Astrocyte of the cerebellum (primary cell): ENCODE results near the gene NTM.

Experiments
- DNase-seq: peaks from one replicate; pipeline ENCODE4 v3.0.0-alpha.2; 2011; ENCODE audit warnings: low read depth
- H3K4me3 ChIP-seq: 2 replicates; pipeline ENCODE4 v1.5.1; 2011; ENCODE audit warnings: mild to moderate bottlenecking, low read depth, low read length, moderate library complexity
- CTCF ChIP-seq: IDR thresholded peaks from 2 replicates; pipeline ENCODE4 v1.5.1; 2012; ENCODE audit warnings: low read length, low read depth, moderate library complexity, mild to moderate bottlenecking; ENCODE audit errors: missing control alignments
- in situ Hi-C: cut with HindIII; loops from 2 replicates; pipeline ENCODE4 v1.10.0; 2017; ENCODE audit warnings: low sequenced_read_pairs

Gene NTM

DNA sequence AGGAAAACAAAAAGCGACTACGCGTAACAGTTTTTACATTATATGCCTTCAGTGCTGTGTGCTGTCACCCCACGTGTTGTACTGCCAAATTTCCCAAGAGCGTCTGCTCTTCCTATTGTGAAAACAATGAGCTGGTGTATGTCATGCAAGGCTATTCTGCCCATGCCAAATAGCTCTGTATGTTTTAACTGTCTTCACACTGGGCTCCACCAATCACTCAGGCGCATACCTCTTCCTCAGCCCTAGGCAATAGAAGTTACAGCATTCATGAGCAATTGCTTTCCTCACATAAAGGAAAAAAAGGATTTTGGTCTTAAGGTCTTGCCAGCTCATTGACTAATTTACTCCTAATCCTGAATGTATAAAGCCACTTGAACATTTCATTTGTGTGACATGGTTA is 606.8 kb downstream of the NTM start:
- in situ Hi-C loops, result no loop called here
- DNase-seq, result peak; percentile 19
- H3K4me3 ChIP-seq, result no peak overlapping the region
- TF ChIP-seq CTCF, result no peak

DNA sequence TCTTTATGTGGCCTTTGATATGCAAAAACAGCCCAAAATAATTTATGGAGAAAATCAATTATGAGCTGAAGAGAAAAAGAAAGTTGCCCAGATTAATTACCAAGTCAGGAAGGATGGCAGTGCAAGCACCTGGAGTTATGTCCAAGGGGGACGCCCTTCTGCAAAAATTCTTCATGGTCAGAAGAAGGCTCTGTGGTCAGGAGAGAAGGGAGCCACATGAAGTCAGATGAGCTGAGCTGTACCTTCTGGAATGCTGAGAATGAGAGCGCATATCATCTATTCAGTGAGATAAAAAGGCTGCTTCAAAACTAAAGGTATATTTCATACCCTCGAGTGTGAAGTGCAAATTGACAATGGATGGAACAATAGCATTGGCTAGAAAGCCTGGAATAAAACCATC is 607.4 kb downstream of the NTM start:
- in situ Hi-C loops, result no loop called here
- no peak overlapping the region for H3K4me3 ChIP-seq
- DNase-seq, result peak; percentile 62
- no peak for TF ChIP-seq CTCF

DNA sequence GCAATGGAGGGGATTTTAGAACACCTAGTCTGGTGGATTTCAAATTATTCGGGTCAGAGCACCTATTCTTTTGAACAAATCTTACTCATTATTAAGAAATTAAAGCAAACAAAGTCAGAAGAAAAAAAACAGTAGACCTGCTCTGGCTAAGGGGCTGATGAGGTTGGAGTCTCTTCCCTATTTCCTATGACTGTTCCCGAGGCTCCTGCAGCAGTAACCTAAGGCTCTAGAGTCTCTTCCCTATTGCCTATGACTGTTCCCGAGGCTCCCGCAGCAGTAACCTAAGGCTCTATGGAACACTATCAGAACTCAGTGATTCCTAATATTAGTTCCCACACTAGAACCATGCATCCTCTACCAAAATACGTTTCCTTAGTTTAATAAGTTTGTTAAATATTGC is 607.9 kb downstream of the NTM start:
- in situ Hi-C loops, result no loop called here
- TF ChIP-seq CTCF, result no peak
- no peak overlapping the region for H3K4me3 ChIP-seq

DNA sequence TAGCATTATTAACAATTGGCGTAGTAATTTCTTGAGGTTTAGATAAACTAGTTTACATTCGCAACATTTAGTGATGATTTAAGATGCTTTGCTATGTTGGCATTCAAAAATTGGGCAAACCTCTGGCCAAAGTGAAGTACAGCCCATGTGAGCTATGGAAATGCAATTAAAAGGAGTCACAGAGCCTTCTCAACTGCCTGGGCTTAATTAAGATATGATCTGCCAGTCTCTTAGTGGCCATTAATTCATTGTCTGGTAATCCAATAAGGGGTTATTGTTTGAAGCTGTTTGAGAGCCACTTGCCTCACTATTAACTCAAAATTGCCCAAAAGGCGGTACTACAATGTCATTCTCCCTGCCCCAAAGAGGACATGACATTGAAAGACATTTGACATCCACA is 608.9 kb downstream of the NTM start:
- in situ Hi-C loops, result no loop called here
- TF ChIP-seq CTCF, result no peak
- DNase-seq, result no peak
- no peak overlapping the region for H3K4me3 ChIP-seq

More for the DNA sequence above, 607.9 kb downstream of the NTM start:
- no peak for DNase-seq

GRCh38 chr11:131980199-131980598 is 609.8 kb downstream of the NTM start:
- TF ChIP-seq CTCF, result no peak

DNA sequence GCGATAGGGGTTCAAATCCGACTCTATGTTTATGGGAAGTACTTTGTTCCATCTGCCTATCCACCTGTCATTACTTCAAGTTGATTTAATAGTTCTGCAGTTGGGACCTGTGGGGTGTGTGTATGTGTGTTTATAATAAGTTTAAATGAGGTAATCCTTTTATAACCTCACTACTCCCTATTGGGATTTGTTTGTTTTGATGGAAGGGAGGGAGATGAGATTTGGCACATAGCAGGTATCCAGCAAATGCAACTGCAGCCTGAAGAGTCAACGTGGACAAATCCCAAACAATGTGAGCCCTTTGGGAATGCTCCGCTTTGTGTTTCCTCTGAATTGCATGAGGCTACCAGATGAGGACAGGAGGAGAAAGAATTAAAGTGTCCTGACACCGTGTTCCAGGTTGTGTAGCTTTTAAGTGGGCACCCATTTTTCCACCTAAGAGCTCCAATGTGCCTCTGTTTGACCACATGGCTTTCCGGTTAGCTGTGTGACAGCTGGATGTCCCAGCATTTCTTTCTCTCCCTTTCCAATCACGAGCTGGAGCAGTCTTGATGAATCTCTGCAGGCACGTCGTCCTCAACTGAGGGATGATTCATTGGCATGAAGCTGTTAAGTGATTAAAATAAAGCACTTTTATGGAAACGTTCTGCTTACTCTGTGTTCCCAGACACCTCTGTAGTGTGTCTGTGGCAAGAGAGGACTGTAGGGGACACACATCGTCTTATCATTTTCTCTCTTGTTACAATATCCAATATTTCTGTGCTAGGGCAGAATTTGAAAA is 610.7 kb downstream of the NTM start:
- TF ChIP-seq CTCF, result no peak
- DNase-seq, result no peak
- no peak overlapping the region for H3K4me3 ChIP-seq
- in situ Hi-C loops, result no loop called here

More at GRCh38 chr11:131980199-131980598, 609.8 kb downstream of the NTM start:
- in situ Hi-C loops, result no loop called here
- H3K4me3 ChIP-seq, result no peak overlapping the region
- DNase-seq, result no peak
